ENCODE measurements around the gene MRGPRD.

- no peak for TF ChIP-seq CTCF (conservative IDR thresholded peaks at IDR 0.05 in 1 of 2, IDR thresholded peaks at IDR 0.05 in 1 of 2; ENCODE audit: extremely low read depth in 1 of 2, insufficient read depth in 1 of 2, low read depth in 1 of 2, low read length in 2 of 2)
- no peak for TF ChIP-seq EZH2 (IDR thresholded peaks at IDR 0.05; ENCODE audit: borderline replicate concordance, low read length)
These were observed 33.5 kb upstream of the MRGPRD start for GRCh38 chr11:69014084-69014851.

All from mammary epithelial cell (primary cell).